ENCODE results near the gene CES1.

- TF ChIP-seq POLR2AphosphoS5 (IDR thresholded peaks at IDR 0.05; ENCODE audit: low read depth, low read length) (no peak), POLR2A (IDR thresholded peaks at IDR 0.05; ENCODE audit: low read depth, low read length) (no peak)
Observed at GRCh38 chr16:55825115-55825728, 7.7 kb downstream of the CES1 start.
